IMR-90 (cell line): ENCODE data around the gene CD27. TPM values are rescaled to one million over a fixed set of nuclear protein-coding genes. Genes with fewer than 3 reads are reported as not detected.

ENCODE experiments used
- ATAC-seq: fragments of 200-7000 bp; cut with Tn5 transposase; 2 replicates; pipeline ENCODE4 v1.9.1; 2020; ENCODE audit warnings: low read depth, mild to moderate bottlenecking, moderate library complexity
- BruUV-seq: library from RNA; stranded (reverse); fragments of 400-500 nt; replicated peaks from 2 replicates; lab custom pipeline; 2021; lab: Mats Ljungman, UMichigan
- CTCF ChIA-PET: fragments of 300-600 bp; formaldehyde crosslinking; extraction: SDS; loops from one replicate; lab custom pipeline; 2021; ENCODE audit warnings: antibody characterized with exemption; lab: Yijun Ruan, JAX
- POLR2A ChIA-PET: fragments of 300-600 bp; sonication (Branson Sonifier 250); formaldehyde crosslinking; loops from one replicate; lab custom pipeline; 2022; ENCODE audit warnings: antibody characterized with exemption; ENCODE audit not compliant: unreplicated experiment; lab: Charles Lee
- DNase-seq: peaks from one replicate; pipeline ENCODE4 v3.0.0; 2013
- H2AFZ ChIP-seq: replicated peaks from 2 replicates; pipeline ENCODE3; 2013; ENCODE audit warnings: low read length, mild to moderate bottlenecking; ENCODE audit not compliant: poor library complexity
- H2AK5ac ChIP-seq: 2 replicates; pipeline ENCODE4 v1.6.1; 2013; ENCODE audit warnings: low read depth, low read length, inconsistent platforms
- H2AK9ac ChIP-seq: replicated peaks from 2 replicates; pipeline ENCODE3; 2013; ENCODE audit warnings: mild to moderate bottlenecking, low read depth, low read length, moderate library complexity; ENCODE audit not compliant: poor library complexity
- H2BK120ac ChIP-seq: 2 replicates; pipeline ENCODE4 v1.6.1; 2013; ENCODE audit warnings: low read depth, low read length, inconsistent platforms
- H2BK15ac ChIP-seq: 3 replicates; pipeline ENCODE4 v1.6.1; 2013; ENCODE audit warnings: low read depth, low read length, inconsistent platforms
- H2BK20ac ChIP-seq: 2 replicates; pipeline ENCODE4 v1.6.1; 2013; ENCODE audit warnings: low read depth, mild to moderate bottlenecking, inconsistent platforms, low read length, moderate library complexity
- H2BK5ac ChIP-seq: 2 replicates; pipeline ENCODE4 v1.6.1; 2013; ENCODE audit warnings: mild to moderate bottlenecking, low read depth, low read length, inconsistent platforms; ENCODE audit not compliant: poor library complexity, severe bottlenecking
- H3K14ac ChIP-seq: replicated peaks from 2 replicates; pipeline ENCODE4 v1.6.1; 2013; ENCODE audit warnings: low read depth, low read length, inconsistent platforms
- H3K18ac ChIP-seq: 2 replicates; pipeline ENCODE4 v1.6.1; 2013; ENCODE audit warnings: low read depth, low read length, control low read depth
- H3K23ac ChIP-seq: 2 replicates; pipeline ENCODE4 v1.6.1; 2013; ENCODE audit warnings: low read depth, low read length, inconsistent platforms
- H3K27ac ChIP-seq: 2 replicates; pipeline ENCODE4 v1.5.1; 2013; ENCODE audit warnings: mild to moderate bottlenecking, control low read depth, low read length; ENCODE audit not compliant: insufficient read depth
- H3K27me3 ChIP-seq: 2 replicates; pipeline ENCODE4 v1.6.1; 2013; ENCODE audit warnings: low read length; ENCODE audit not compliant: control insufficient read depth, insufficient read depth
- H3K36me3 ChIP-seq: 2 replicates; pipeline ENCODE4 v1.6.1; 2013; ENCODE audit warnings: low read length, mixed read lengths; ENCODE audit not compliant: control insufficient read depth, insufficient read depth
- H3K4ac ChIP-seq: 2 replicates; pipeline ENCODE4 v1.6.1; 2013; ENCODE audit warnings: low read depth, low read length, inconsistent platforms
- H3K4me1 ChIP-seq: 2 replicates; pipeline ENCODE4 v1.6.1; 2013; ENCODE audit warnings: low read length, mixed read lengths; ENCODE audit not compliant: control insufficient read depth, insufficient read depth
- H3K4me2 ChIP-seq: 2 replicates; pipeline ENCODE4 v1.6.1; 2013; ENCODE audit warnings: low read depth, mild to moderate bottlenecking, control low read depth, low read length, moderate library complexity
- H3K4me3 ChIP-seq: 2 replicates; pipeline ENCODE4 v1.5.1; 2013; ENCODE audit warnings: low read depth, mild to moderate bottlenecking, control low read depth, low read length, moderate library complexity; ENCODE audit not compliant: insufficient read depth
- H3K56ac ChIP-seq: 2 replicates; pipeline ENCODE4 v1.6.1; 2013; ENCODE audit warnings: low read length, inconsistent platforms; ENCODE audit not compliant: insufficient read depth; ENCODE audit errors: extremely low read depth
- H3K79me1 ChIP-seq, 2 experiments: 2 replicates each; pipeline ENCODE4 v1.6.1; 2013; ENCODE audit warnings: low read length in 2 of 2, inconsistent platforms in 1 of 2, low read depth in 1 of 2
- H3K9ac ChIP-seq: 2 replicates; pipeline ENCODE4 v1.6.1; 2013; ENCODE audit warnings: low read depth, low read length, control low read depth
- H3K9me1 ChIP-seq: 2 replicates; pipeline ENCODE4 v1.6.1; 2013; ENCODE audit warnings: low read length, inconsistent platforms; ENCODE audit not compliant: insufficient read depth
- H3K9me3 ChIP-seq: 2 replicates; pipeline ENCODE4 v1.6.1; 2013; ENCODE audit warnings: low read length; ENCODE audit not compliant: control insufficient read depth, insufficient read depth
- H4K20me1 ChIP-seq: 2 replicates; pipeline ENCODE4 v1.6.1; 2013; ENCODE audit warnings: low read length, inconsistent platforms; ENCODE audit not compliant: insufficient read depth
- H4K5ac ChIP-seq: 2 replicates; pipeline ENCODE4 v1.6.1; 2013; ENCODE audit warnings: mild to moderate bottlenecking, low read depth, low read length, control low read depth
- H4K8ac ChIP-seq, 2 experiments: 2 replicates each; pipeline ENCODE4 v1.6.1; 2013; ENCODE audit warnings: low read depth in 2 of 2, low read length in 2 of 2, control low read depth in 1 of 2, inconsistent platforms in 1 of 2
- H4K91ac ChIP-seq: 2 replicates; pipeline ENCODE4 v1.6.1; 2013; ENCODE audit warnings: low read depth, low read length, inconsistent platforms; ENCODE audit not compliant: insufficient read depth
- CHD1 ChIP-seq: IDR thresholded peaks from 2 replicates; pipeline ENCODE4 v1.6.1; 2012; ENCODE audit warnings: low read depth, low read length, improper control_type of control experiment
- CTCF ChIP-seq: conservative IDR thresholded peaks from 2 replicates; pipeline ENCODE4 v1.5.1; 2012; ENCODE audit warnings: mild to moderate bottlenecking, low read depth, low read length, improper control_type of control experiment
- FOS ChIP-seq: fragments of 150-350 bp; IDR thresholded peaks from 2 replicates; pipeline ENCODE4 v1.6.1; 2016; ENCODE audit warnings: low read depth, low read length
- POLR2A ChIP-seq: IDR thresholded peaks from 2 replicates; pipeline ENCODE4 v1.6.1; 2012; ENCODE audit warnings: mild to moderate bottlenecking, low read depth, low read length
- WGBS, 2 experiments: methylation state at CpG; one replicate each; pipeline versions ENCODE4 v1.1.5 to v1.1.7; 2013; ENCODE audit warnings: missing lambda C conversion rate in 2 of 2; ENCODE audit not compliant: insufficient read length in 1 of 2; ENCODE audit errors: extremely low coverage in 2 of 2; 5-methylcytosine and 5-hydroxymethylcytosine counted together
- dilution Hi-C: fragments of 300-500 bp; cut with HindIII; formaldehyde crosslinking; loops from one replicate; pipeline ENCODE4 v1.14.3; 2018; ENCODE audit warnings: low sequenced_read_pairs; ENCODE audit not compliant: unreplicated experiment
- in situ Hi-C: fragments of 300-500 bp; cut with MboI; formaldehyde crosslinking; loops from 3 replicates; pipeline ENCODE4 v1.14.3; 2019; ENCODE audit warnings: low sequenced_read_pairs, inconsistent platforms, mixed read lengths
- intact Hi-C: fragments of 100-400 bp; cut with micrococcal nuclease; formaldehyde crosslinking; loops from 2 replicates; pipeline ENCODE4 v1.10.0; 2022
- polyA plus RNA-seq, 3 experiments: library from polyadenylated mRNA; depleted of rRNA; stranded (reverse); fragments of >200 nt; gene quantifications; 2 replicates each; pipeline ENCODE4 v1.2.3, GENCODE V29; 2012; ENCODE audit warnings: low replicate concordance in 1 of 3
- total RNA-seq: library from RNA; depleted of rRNA; stranded (reverse); fragments of >200 nt; gene quantifications from 2 replicates; pipeline ENCODE4 v1.2.3, GENCODE V29; 2012
- TF ChIP-seq, protein P1 (sequence below): fragments of 150-350 bp; IDR thresholded peaks from 2 replicates; pipeline ENCODE4 v1.6.1; 2016; ENCODE audit warnings: low read depth, mild to moderate bottlenecking, low read length, moderate library complexity, borderline replicate concordance

The CD27 gene
- total and polyA plus RNA-seq, 2 of the 4 experiments (the other 2 are of a cell fraction): 0.07 TPM; not detected in 1

DNA sequence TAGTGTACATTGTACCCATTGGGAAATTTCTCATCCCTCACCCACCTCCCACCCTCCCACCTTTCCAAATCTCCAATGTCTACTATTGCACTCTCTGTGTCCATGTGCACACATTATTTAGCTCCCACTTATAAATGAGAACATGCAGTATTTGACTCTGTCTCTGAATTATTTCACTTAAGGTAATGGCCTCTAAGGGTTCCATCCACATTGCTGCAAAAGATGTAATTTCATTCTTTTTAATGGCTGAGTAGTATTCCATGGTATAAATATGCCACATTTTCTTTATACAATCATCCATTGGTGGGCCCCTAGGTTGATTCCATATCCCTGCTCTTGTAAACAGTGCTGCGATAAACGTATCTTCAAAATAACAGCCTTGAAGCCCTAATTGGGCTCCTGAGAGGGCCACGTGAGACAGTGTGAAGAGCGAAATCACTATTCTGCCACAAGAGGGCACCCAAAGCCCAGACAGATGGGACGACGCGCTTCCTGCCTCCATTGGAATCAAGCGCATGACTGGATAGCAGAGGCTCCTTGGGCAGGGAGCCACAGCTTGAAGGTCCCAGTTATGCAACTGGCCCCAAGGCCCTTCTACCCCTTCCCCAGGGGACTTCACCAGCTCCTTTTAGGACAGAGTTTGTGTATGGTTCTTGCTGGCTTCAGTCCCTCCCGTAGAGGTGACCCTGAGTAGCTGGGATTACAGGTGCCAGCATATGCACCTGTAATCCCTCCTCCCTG, 21.3 kb upstream of the CD27 start (continued):
- TF ChIP-seq, protein P1, sequence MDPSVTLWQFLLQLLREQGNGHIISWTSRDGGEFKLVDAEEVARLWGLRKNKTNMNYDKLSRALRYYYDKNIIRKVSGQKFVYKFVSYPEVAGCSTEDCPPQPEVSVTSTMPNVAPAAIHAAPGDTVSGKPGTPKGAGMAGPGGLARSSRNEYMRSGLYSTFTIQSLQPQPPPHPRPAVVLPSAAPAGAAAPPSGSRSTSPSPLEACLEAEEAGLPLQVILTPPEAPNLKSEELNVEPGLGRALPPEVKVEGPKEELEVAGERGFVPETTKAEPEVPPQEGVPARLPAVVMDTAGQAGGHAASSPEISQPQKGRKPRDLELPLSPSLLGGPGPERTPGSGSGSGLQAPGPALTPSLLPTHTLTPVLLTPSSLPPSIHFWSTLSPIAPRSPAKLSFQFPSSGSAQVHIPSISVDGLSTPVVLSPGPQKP: no peak

- dilution Hi-C loops: no loop called here
- ATAC-seq: peak; percentile 40
Observed at GRCh38 chr12:6424008-6424347, 20.8 kb upstream of the CD27 start.

More at GRCh38 chr12:6424008-6424347, 20.8 kb upstream of the CD27 start:
- Histone ChIP-seq H3K9ac (no peak overlapping the region), H4K20me1 (no peaks in the 10 kb centered on the region), H2BK20ac (no peak overlapping the region), H3K79me1 (no peaks in the 10 kb centered on the region), H3K9me1 (peaks cover 7% of the 10 kb centered on the region; the same call in 1 of the 2 replicates), H4K5ac (no peak overlapping the region), H3K4me3 (no peak overlapping the region), H3K4ac (no peak overlapping the region), H2BK5ac (no peak overlapping the region), H3K23ac (no peak overlapping the region), H3K4me1 (no peaks in the 10 kb centered on the region), H3K14ac (no peak overlapping the region), H2BK15ac (no peak overlapping the region), H3K4me2 (no peak overlapping the region), H3K9me3 (no peaks in the 10 kb centered on the region), H3K27me3 (no peaks in the 10 kb centered on the region), H3K36me3 (no peaks in the 10 kb centered on the region), H2BK120ac (no peak overlapping the region), H3K27ac (no peak overlapping the region), H3K56ac (no peak overlapping the region), H2AK9ac (no peak overlapping the region), H3K18ac (no peak overlapping the region), H4K8ac (no peak overlapping the region), H2AFZ (no peak overlapping the region), H4K91ac (no peak overlapping the region), H2AK5ac (peak overlapping the region; percentile 3; the same call in 1 of the 2 replicates)
- no TSS peak for BruUV-seq
- TF ChIP-seq FOS (no peak), CHD1 (no peak), CTCF (no peak), POLR2A (no peak)
- intact Hi-C loops (no loop called here), in situ Hi-C loops (loop anchor here (5.0 kb wide), 2 partner anchors 38 to 118 kb away; no protein-coding TSS in a partner anchor)
- ChIA-PET POLR2A (no interaction called here), CTCF (interaction anchor here (0.6 to 1.4 kb wide), 5 partner anchors 42 to 386 kb away, joined by 3 to 8 read pairs (median 3); no protein-coding TSS in a partner anchor)
- no peak for DNase-seq
- WGBS, 2 experiments: no CpG with 5 or more reads among the region's 6 CpGs
